ENCODE measurements around the gene STAP1. TPM values are rescaled to one million over a fixed set of nuclear protein-coding genes. Genes with fewer than 3 reads are reported as not detected.
"Not testable (repeated sequence)": the region's sequence is repeated elsewhere in the genome, so short reads cannot be mapped to it uniquely, and the experiment has no call there.

Gene STAP1
- total RNA-seq, 4 donors from 2014 or later = not detected

- DNase-seq (ENCODE audit: low spot score in 2 of 2) = no peak
- TF ChIP-seq CTCF (IDR thresholded peaks at IDR 0.05) (no peak), POLR2A (IDR thresholded peaks at IDR 0.05) (no peak)
- intact Hi-C loops (cut with DNase I; ENCODE audit: low total_unique reads) = no loop called here
- WGBS, 2 donors = 13 to 14% methylated on average over 1 of the region's 1 CpG
- H3K4me3 ChIP-seq (ENCODE audit: low read depth, poor library complexity, severe bottlenecking) = no peak overlapping the region
Observed at GRCh38 chr4:67549123-67549522, 9.4 kb upstream of the STAP1 start.

GRCh38 chr4:67550451-67550850 is 8.1 kb upstream of the STAP1 start:
- no peak for TF ChIP-seq CTCF (IDR thresholded peaks at IDR 0.05)
- TF ChIP-seq POLR2A (IDR thresholded peaks at IDR 0.05) = no peak
- no peak for DNase-seq (ENCODE audit: low spot score in 2 of 2)
- intact Hi-C loops (cut with DNase I; ENCODE audit: low total_unique reads) = no loop called here
- no peak overlapping the region for H3K4me3 ChIP-seq (ENCODE audit: low read depth, poor library complexity, severe bottlenecking)

- intact Hi-C loops (cut with DNase I; ENCODE audit: low total_unique reads) = no loop called here
- H3K4me3 ChIP-seq (ENCODE audit: low read depth, poor library complexity, severe bottlenecking) = no peak overlapping the region
- DNase-seq (ENCODE audit: low spot score in 2 of 2) = no peak
- 92 to 93% methylated on average over 3 of the region's 3 CpGs for WGBS, 2 donors
- TF ChIP-seq POLR2A (IDR thresholded peaks at IDR 0.05) (no peak), CTCF (IDR thresholded peaks at IDR 0.05) (no peak)
Observed at GRCh38 chr4:67550857-67551256, 7.7 kb upstream of the STAP1 start.

GRCh38 chr4:67552146-67552792 is 6.3 kb upstream of the STAP1 start:
- intact Hi-C loops (cut with DNase I; ENCODE audit: low total_unique reads); H3K4me3 ChIP-seq (ENCODE audit: low read depth, poor library complexity, severe bottlenecking); DNase-seq (ENCODE audit: low spot score in 2 of 2): not testable (repeated sequence)
- 85% methylated on average over 4 of the region's 4 CpGs for WGBS, 2 donors

GRCh38 chr4:67554096-67554495 is 4.4 kb upstream of the STAP1 start:
- DNase-seq (ENCODE audit: low spot score in 2 of 2) = no peak
- no peak overlapping the region for H3K4me3 ChIP-seq (ENCODE audit: low read depth, poor library complexity, severe bottlenecking)
- 88 to 97% methylated on average over 3 of the region's 3 CpGs for WGBS, 2 donors
- TF ChIP-seq POLR2A (IDR thresholded peaks at IDR 0.05) (no peak), CTCF (IDR thresholded peaks at IDR 0.05) (no peak)
- intact Hi-C loops (cut with DNase I; ENCODE audit: low total_unique reads) = no loop called here

GRCh38 chr4:67555447-67555846 is 3.1 kb upstream of the STAP1 start:
- 77 to 82% methylated on average over 3 of the region's 3 CpGs for WGBS, 2 donors
- intact Hi-C loops (cut with DNase I; ENCODE audit: low total_unique reads) = no loop called here
- no peak for TF ChIP-seq CTCF (IDR thresholded peaks at IDR 0.05)
- no peak for TF ChIP-seq POLR2A (IDR thresholded peaks at IDR 0.05)
- no peak for DNase-seq (ENCODE audit: low spot score in 2 of 2)
- H3K4me3 ChIP-seq (ENCODE audit: low read depth, poor library complexity, severe bottlenecking) = no peak overlapping the region

Measured in lower leg skin (tissue), 4 donors.